Glomerular visceral epithelial cell (primary cell): ENCODE measurements around the gene PPIB.

ENCODE experiments used
- DNase-seq: peaks from one replicate; pipeline ENCODE4 v3.0.0-alpha.2; 2016; ENCODE audit errors: extremely low spot score

PPIB gene

DNA sequence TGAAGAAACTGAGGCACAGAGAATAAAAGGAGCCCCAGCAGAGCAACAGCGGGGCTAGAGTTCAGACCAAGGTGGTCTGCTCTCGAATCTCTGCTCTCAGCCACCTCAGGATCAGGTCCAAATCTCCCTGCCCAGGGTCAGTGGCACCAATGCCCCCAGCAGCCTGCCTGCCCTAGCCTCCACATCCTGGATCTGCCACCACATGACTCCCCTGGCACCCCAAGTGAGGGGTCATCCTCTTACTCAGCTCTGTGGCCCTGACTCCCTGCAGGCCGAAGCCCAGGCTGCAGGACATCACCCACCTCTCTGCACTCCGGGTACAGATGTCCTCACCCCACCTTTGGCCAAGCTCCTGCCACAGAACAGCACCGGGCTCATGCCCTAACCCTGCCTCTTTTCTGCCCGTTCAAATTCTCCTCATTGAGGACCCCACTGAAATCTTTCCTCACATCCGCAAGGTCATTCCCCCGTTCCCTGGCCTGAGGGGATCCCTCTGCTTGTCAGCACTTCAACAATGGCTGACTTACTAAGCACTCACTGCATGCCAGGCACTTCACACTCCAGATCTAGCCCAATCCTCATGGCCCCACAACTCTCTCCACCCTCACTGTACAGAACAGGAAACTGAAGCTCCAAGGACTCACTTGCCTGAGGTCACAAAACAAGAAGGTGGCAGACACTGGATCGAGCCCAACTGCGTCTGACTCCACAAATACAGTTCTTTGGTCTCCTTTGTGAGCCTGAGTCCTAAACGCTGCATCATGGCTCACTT lies 4.3 kb downstream of the PPIB start:
- no peak for DNase-seq

DNA sequence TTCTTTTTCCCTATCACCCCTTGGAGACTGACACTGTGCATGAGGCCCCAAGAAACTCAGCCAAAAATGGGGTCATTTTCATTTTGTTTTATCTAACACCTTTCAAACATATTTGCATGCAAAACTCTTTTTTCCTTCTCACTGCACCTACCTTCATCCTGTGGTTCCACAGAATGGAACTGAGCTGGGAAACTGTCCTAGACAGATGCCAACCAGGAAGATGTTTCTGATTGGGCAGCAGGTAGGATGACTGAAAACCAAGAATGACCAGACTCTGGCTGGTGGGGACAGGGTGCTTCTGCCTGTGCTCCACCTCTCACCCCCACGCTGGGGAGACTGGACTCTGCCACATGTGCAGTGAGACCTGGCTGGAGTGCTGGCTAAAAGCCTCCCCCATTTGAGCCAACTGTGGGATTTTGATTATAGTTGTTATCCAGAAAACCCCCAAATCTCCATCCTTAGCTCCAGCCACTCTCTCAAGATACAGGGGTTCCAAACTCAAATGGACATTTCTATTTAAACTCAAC lies 5.2 kb downstream of the PPIB start:
- DNase-seq: no peak

DNA sequence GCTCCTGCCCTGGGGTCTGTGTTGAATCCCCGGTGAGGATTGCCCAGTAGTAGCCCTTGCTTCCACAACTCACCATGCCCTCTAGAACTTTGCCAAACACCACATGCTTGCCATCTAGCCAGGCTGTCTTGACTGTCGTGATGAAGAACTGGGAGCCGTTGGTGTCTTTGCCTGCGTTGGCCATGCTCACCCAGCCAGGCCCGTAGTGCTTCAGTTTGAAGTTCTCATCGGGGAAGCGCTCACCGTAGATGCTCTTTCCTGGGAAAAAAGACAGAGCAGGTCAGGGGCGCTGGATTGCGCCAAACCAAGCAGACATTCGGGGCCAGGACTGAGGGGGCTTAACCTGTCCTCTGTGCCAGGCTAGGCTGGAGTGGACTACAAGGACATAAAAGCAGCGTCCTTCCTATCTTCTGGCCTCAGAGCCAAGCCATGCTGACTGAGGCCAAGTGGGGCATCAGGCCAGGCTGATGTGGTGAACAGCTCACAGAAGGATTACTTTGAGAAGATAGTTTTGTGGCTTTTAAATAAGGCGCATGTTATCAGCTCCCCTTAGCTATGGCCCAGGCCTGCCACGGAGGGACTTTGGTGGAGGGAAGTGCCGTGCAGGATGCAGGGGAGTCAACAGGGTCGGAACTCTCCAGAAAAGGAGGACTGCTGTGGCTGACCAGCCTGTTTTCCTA lies 6.0 kb downstream of the PPIB start:
- DNase-seq: no peak

DNA sequence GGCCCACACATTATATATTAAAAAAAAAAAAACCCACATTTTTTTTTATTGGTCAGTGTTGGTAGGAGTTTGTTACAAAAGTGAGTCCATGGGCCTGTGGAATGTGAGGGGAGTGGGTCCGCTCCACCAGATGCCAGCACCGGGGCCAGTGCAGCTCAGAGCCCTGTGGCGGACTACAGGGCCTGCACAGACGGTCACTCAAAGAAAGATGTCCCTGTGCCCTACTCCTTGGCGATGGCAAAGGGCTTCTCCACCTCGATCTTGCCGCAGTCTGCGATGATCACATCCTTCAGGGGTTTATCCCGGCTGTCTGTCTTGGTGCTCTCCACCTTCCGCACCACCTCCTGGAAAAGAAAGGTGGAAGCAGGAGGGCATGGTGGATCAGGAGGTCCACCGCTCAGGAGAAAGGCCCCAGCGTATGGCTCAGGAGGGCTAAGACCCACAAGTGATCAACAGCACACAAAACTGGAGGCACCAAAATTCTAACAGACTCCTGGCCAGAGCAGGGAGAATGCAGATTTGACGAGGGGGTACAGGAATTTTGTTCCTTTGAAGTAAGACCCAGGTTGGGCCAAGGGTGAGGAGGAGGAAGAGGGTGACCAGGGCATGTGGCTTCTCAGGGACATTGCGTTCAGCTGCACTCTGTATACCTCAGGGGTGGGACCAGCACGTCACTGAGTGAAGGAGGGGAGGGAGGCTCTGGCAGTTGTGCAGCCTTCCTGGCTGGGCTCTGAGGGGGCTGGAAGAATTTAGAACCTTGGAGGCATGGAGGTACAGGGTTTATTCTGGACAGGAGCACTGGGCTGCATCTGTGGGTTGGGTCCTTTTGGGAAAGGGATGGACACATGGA lies 6.8 kb downstream of the PPIB start:
- DNase-seq: no peak

GRCh38 chr15:64153480-64154367 lies 9.1 kb downstream of the PPIB start:
- DNase-seq: peak; percentile 89

DNA sequence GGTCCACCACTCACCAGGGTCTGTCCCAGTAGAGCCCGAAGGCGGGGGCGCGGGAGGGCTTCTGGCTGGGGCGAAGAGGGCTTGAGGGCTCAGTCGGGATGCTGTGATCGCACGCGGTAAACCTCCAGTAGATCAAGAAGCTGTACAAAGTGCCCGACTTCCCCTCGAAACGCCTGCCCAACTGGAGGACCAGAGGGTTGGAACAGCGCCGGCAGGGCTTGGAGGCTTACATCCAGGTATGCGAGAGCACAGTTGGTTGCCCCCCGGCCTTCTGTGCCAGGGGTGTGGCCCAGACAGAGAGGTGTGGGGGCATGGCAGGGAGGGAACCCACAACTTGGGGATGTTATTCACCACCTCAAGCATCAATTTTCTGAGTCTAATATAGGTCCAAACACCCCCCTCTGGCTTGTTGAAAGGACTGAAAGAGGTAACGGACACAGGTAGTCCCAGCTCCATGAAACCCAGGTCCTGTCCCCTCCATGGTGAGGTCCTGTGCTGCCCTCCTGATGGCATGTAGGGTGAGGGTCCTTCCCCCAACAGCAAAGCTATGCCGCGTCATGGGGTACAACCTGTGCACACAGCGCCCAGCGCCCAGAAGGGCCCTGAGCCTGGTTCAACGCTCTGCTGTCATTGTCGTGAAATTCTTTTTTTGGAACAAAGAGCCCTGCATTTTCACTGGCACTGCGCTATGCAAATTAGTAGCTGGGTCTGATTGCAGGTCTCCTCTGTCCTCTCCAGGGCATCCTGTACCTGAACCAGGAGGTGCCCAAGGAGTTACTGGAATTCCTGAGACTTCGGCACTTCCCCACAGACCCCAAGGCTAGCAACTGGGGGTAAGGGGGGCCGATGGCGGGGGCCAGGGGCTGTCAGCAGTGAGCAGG lies 10.1 kb downstream of the PPIB start:
- DNase-seq: no peak

DNA sequence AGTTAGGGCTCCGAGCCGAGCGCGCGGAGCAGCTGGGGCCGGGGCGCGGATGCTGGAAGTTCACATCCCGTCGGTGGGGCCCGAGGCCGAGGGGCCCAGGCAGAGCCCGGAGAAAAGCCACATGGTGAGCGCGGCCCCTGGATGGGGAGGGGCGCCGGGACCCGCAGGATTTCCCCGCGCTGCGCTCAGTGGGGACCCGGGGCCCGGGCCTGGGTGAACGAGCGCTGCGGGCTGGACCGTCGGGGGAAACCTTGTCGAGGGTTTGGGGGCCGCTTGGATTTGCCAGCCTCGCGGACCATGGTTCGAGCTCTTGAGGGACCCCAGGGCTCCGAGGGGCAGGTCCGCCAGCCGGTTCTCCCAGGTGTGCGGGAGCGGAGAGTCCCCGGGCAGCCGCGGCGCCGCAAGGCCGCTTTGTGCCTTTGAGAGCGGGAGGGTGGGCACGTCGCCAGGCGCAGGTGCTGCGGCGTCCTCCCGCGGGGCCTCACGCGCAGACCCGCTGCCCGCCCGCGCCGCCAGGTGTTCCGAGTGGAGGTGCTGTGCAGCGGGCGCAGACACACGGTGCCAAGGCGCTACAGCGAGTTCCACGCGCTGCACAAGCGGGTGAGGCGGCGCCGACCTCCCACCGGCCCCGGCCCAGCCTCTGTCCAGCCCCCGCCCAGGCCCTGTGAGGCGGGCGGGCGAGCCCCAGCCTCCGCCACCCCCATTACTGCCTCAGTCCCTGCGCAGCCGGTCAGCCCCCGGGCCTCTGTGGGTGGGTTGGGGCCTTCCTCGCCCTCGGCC lies 10.9 kb downstream of the PPIB start, which contains the start of gene SNX22:
Gene SNX22, plus strand, starts transcription at position 5 of the 780 bp plus-strand sequence. Its CDS starts 45 bp downstream, at position 50.
- no peak for DNase-seq

GRCh38 chr15:64149893-64150578 lies 12.8 kb downstream of the PPIB start:
- no peak for DNase-seq

- DNase-seq: no peak
These were observed 13.4 kb downstream of the PPIB start for GRCh38 chr15:64149424-64149823.

DNA sequence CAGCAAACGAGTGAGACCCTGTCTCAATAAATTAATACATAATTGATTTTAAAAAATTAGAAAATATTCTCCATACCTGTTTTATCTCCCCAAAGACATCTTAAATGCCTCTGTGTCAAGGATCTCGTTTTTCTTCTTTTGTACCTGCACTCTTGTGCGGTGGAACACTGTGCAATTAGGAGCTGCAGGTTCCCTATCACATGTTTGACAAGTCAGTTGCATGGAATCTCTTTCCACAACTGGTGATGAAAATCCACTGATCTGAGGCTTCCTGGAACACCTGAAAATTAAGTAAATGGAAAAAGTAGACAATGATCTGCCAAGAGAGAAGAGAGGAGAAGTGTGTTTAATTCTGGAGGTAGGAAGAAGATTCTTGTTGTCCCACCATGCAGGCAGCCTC lies 14.2 kb downstream of the PPIB start:
- no peak for DNase-seq

GRCh38 chr15:64148168-64148567 lies 14.7 kb downstream of the PPIB start:
- no peak for DNase-seq

DNA sequence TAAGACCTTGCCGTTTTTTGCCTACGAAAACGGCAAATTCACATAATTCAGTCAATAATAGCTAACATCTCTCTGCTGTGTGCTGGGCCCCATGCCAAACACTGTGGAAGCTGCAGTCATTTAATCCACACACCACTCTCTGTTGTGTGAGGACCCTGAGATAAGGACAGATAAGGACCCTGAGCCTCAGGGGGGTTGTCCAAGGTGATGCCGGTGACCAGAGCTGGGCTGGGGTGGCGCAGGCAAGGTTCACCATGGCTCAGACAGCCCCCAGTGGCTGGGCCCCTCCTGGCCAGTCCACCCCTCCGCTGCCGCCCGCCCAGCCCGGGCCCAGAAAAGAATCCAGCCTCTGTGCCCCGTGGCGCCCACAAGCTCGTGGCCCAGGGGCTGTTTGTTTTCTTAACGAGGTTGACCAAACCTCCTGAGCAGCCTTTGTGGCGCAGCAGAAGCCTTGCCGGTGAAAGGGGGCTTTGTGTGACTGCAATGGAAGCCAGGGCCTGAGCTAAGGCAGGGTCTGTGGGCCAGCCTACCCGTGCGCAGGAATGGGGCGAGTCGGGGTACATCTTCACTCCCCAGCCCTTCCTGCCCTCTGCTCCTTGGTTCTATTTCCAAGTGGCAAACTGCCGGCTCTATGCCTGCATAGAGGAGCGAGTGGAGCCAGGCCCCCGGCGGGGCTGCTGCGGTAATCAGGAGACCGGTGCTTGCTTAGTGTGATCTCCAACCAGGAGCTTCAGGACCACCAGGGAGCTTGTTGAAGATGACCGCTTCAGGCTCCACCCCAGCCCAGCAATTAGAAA lies 15.7 kb downstream of the PPIB start:
- no peak for DNase-seq

DNA sequence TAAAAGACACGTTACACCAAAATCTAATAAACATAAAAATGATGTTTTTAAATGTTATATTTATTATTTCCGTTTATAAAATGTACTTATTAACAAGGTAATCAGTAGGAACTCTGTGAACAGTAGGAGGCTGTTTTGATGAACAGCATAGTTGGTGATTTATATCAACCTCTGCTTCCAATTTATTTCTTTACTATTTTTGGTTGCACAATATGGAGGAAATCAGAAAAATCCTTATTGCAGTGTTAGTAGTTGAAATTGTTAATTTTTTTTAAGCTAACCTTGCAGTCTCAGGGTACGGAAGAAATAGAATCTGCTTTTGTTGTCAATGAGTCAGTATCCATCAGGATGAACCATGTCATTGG lies 16.3 kb downstream of the PPIB start:
- DNase-seq: no peak

DNA sequence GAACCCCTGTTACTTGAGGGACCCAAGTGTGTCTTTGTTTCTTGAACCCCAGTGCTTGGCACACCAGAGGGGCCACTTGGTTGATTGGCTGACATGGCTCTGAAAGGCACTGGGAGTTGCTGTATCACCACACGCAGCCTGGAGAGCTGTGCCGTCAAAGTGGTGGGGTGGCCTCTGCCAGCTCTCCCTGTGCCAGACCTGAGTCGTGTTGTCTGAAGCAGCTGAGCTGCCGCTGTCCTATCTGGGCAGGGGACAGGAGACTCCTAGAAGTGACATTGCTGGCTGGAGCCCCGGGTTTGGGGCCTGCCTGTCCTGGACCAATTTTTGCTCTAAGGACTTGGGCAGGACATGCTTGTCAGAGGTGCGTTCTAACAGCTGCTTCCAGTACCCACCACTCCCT lies 16.8 kb downstream of the PPIB start:
- no peak for DNase-seq

GRCh38 chr15:64144565-64145281 lies 18.1 kb downstream of the PPIB start:
- DNase-seq: peak; percentile 55

GRCh38 chr15:64144192-64144564 lies 18.6 kb downstream of the PPIB start:
- no peak for DNase-seq

DNA sequence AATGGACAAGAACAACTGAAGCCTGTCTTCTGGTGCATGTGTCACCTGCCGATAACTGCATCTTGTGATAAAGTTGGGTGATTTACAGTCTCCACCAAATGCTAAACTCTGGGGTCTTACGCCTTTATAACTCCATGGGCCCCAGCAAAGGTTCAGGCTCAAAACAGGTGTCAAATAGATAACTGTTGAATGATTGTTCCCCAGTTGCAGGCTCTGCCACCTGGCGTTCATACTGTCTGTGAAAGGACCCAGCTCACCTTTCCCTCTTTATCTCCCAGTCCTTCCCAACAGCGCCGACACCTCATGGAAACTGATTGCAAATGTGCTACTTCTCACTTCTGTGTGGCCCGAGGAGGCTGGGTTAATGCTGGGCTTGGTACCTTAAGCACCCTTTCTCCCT lies 19.5 kb downstream of the PPIB start:
- DNase-seq: no peak
